ENCODE data around the gene ITGA5.
A peak's percentile ranks its signal among the peaks of the same experiment; 100 is the strongest.

Gene ITGA5

DNA sequence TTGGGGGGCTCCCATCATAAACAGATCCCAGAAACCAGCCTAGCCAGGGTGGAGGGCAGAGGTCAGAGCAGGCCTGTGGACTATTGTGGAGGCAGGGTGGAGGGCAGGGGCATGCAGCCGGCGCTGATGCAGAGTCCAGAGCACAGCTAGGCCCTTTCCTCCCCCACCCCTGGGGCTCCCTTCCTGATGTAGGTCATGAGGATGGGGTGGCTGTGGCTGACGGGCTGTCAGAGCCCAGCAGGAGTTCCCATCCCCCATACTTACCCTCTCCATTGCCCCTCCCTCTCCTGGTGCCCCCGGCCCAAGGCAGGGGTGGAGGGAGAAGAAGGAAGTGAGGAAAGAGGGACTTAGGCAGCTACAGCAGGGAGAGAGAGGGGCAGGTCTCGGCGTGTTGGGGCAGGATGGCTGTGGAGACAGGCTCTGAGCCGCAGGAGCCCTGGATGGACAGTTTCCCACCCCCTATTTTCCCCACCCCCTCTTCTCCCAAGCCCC lies 28.8 kb downstream of the ITGA5 start:
- DNase-seq (ENCODE audit: low read depth in 1 of 2, low spot score in 1 of 2) = no peak

DNA sequence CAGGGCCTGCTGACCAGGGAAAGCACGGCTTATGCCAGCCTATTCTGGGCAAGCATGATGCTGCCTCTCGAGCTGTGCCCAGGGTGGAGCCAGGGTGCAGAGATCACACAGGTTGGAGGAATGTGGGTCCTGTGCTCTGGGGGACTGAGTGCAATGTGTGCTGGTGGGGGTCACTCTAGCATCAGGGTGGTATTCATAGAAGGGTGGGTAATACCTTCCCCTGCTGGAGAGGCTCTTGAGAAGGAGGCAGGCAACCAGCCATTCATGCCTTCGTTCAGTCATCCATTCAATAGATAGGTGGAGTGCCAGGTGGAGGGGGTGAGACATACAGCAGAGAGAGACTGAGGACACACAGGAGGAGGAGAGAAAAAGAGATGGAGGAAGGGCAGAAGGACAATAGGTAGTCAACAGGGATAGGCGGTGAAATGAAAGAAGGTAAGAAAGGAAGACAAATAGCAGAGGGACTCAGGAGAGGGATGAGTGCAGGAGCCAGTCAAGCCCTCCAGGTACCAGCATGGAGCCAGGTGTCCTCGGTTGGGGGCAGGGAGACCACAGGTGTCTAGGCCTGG lies 29.4 kb downstream of the ITGA5 start:
- no peak for DNase-seq (ENCODE audit: low read depth in 1 of 2, low spot score in 1 of 2)

DNA sequence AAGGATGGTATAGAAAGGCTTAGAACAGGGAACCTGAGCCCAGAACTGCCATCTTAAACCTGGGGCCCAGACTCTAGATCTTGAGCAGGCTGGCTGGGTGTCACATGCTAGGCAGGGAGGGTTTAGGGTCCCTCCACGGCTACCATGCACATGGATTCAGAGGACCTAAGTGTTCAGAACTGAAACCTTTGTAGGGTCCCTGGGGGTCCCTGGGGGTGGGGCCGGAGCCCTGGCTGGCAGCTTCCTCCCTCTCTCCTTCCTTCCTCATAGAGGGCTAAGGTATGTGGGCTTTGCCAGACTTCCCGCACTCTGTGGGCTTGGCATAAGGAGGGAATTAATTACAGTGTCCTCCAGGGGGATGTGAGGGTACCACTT lies 29.9 kb downstream of the ITGA5 start:
- no peak for DNase-seq (ENCODE audit: low read depth in 1 of 2, low spot score in 1 of 2)

DNA sequence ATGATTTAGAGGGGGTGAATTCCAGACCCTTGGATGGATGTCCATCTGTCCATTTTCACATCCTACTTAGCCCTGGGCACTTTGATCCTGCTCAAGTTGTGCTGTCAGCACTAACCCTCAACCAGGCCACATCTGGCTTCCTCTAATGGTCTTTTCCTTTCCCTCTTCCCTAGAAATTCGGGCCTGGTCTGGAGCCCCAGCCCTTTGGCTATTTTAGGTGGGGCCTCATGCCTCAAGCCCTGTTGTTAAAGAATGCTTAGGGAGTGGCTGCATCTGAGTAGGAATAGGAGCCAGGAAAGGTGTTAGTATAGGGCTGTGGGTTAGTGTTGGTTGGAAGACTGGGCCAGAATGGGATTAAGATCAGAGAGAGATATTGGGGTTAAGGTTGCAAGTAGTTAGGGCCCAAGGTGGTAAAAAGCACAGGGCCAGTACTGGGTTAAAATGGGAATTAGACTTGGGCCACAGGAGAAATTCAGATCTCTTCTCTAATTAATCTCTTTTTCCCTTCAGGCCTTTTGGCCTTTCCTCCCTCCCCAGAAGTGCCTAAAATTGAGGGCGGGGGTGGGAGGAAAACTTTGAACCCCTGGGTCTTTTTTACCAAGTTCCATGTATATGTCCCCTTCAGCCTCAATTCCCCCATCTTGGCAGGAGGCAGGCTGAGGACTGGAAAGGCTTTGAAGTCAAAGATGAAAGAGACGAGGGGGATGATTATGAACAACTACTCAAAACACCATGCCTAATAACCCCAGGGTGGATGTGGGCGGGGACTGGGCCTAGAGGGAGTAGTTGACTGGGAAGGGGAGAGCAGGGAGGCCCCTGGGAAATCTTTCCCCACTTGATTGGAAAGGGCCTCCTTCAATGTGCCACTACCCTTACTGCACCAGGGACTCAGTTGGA lies 30.6 kb downstream of the ITGA5 start:
- DNase-seq (ENCODE audit: low read depth in 1 of 2, low spot score in 1 of 2) = no peak

DNA sequence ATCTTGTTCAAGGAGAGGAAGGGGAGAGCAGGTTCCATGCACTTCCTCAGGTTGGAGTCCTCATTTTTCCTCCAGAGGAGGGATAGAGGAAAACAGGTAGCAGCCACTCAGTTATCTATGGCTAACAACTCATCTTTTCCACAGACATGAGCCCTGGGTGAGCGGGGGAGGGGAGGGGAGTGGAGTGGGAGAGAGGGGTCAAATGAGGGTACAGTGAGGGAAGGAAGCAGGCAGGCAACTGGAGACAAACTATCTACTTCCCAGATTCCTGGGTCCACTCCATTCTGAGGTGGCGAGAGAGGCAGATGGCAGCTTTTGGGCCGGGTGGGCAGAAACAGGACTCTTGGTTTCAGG lies 32.0 kb downstream of the ITGA5 start:
- DNase-seq (ENCODE audit: low read depth in 1 of 2, low spot score in 1 of 2) = no peak

DNA sequence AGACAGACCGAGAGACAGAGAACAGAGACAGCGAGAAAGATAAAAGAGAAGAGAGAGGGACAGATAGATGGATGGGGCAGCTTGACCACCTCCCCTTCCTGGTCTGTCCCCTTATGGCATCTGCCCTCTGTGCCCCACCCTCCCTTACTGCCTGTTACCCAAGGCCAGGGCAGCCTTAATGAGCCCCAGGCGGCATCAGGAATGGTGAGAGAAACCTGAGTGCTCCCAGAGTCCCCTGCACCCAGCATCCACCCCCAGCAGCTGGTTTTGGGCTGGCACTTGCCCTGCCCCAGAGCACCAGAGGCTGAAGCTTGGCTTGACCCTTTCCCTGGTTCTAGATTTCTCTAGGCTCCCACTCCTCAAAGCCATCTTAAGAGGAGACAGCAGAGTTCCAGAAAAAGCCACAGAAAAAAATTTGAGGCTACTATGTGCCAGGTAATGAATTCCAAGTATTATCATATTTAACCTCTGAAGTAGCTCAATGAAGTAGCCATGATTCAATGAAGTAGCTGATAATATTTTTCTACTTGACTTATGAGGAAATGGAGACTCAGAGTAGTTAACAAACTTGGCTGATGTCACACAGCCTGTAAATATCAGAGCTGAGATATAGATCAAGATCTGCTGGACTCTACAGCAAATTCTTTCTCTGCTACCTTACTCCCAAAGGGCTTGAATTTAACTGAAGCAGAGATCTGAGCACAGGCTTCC lies 32.5 kb downstream of the ITGA5 start:
- no peak for DNase-seq (ENCODE audit: low read depth in 1 of 2, low spot score in 1 of 2)

DNA sequence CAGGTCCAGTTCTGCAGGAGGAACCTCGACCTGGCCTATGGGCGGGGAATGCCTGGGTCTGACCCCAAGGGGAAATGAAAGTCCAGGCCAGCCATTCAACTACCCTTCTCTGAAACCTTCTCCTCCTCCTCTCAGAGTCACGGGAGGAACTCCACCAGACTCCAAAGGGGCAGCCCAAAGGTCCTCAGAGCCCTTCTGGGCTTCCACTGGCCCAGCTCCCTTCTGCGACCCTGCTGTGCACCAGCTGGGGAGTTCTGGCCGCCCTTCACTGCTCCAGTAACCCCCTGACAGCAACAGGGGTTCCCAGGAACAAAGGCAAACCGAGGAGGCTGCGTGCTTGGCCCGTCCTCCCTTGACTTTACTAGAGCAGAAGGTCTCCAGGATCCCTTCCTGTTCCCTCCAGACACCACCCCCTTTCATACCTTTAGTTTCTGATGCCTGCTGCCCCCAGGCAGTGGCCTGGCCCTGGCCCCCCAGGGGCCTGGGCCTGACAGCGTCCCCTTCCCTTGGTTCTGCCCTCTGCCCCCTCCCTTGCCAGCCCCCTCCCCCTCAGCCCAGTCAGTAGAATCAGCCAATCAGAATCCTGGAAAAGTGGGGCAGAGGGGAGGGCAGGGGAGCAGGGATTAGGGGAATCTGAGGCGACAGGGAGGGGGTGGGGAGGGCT lies 33.7 kb downstream of the ITGA5 start:
- DNase-seq (ENCODE audit: low read depth in 1 of 2, low spot score in 1 of 2) = no peak

DNA sequence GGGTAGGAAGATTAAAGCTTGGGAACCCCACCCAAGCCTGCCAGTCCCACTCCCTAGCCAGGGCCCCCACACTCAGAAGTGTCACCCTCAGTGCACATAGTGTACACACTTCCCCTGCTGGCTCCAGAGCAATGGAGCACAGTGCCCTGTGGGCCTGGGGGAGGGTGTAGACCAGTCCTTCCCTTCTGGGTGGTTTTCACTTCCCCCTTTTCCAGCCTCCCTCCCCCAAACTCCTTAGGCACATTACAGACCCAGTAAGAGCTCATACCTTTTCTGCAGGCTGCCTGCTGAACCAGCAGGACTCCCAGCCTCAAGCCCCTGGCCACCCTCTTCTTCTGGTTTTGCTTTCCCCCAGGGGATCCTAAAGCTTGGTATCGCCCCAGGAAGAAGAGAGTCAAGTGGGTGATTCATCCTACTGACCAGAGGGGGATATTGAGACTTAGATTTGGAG lies 34.5 kb downstream of the ITGA5 start, which contains the start of gene ZNF385A:
Gene ZNF385A (minus strand): TSS at position 143 of the 451 bp plus-strand sequence. CDS start 219 bp downstream, outside the sequence.
- DNase-seq (ENCODE audit: low read depth in 1 of 2, low spot score in 1 of 2) = no peak

DNA sequence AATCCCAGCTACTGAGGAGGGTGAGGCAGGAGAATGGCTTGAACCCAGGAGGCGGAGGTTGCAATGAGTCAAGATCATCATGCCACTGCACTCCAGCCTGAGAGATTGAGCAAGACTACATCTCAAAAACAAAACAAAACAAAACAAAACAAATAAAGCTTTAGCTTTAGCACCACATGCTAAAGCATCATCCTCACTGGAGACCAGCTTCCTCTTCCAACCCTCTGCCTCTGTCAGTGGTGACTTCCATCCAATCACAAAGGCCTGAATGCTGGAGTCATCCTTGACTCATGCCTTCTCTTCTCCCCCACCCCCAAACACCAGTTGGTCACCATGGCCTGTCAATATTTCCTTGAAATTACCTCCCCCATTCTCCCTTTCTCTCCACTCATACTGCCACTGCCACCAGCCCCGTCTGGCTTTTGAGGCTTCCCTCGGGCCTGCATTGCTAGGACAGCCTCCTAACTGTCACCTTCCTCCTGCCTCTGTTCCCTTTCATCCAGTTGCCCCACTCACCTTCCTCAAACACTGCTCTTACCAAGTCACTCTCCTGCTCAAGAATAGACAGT lies 35.9 kb downstream of the ITGA5 start:
- DNase-seq (ENCODE audit: low read depth in 1 of 2, low spot score in 1 of 2) = no peak

DNA sequence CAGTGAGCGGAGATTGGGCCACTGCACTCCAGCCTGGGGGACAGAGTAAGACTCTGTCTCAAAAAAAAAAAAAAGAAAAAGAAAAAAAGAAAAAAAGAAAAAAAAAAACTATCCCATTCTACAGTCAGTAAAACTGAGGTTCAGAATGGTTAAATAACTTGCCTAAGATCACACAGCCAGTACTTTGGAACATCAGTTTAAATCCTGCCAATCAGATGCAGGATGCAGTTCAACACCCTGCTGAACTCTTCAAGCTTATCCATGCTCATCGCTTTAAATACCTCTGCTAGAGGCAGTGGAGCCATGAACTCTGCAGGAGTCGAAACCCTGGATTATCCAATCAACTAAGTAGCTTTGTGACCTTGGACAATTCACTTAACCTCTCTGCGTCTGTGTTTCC lies 37.9 kb downstream of the ITGA5 start:
- DNase-seq (ENCODE audit: low read depth in 1 of 2, low spot score in 1 of 2) = no peak

DNA sequence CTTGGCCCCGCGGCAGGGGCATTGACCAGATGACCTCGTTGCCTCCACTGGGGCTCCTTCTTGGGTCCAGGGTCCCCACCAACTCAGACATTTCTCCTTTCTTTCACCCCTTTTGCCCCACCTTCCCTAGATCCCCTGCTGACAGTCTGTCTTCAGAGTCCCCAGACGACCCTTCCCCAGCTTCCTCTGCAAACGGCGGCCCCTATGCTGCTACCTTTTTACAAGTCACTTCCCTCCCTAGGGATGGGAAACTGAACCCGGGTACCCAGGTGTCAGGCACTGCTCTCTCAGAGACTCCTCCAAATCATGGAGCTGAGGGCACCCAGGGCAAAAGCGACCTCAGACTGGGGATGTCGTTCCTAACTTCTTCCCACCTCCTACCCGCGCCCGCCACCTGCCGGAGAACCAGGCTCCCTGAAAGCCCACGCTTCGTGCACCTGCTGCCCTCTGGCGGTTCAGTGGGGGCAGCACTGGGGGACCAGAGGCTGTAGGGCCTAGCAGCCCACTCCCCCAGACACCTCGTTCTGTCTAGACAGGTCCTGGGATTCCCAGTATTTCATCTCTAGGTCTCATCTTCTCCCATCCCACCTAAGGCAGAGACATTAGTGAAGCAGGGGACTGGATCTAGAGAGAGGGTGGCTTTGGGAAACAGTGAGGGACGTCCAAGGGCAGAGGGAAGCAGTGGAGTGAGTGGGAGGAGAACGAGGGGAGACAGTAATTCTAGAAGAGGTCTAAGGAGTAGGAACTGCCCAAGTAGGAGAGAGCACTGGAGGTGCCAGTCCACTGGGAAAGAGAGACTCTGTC lies 39.5 kb downstream of the ITGA5 start:
- DNase-seq (ENCODE audit: low read depth in 1 of 2, low spot score in 1 of 2) = peak; percentile 80 to 81

DNA sequence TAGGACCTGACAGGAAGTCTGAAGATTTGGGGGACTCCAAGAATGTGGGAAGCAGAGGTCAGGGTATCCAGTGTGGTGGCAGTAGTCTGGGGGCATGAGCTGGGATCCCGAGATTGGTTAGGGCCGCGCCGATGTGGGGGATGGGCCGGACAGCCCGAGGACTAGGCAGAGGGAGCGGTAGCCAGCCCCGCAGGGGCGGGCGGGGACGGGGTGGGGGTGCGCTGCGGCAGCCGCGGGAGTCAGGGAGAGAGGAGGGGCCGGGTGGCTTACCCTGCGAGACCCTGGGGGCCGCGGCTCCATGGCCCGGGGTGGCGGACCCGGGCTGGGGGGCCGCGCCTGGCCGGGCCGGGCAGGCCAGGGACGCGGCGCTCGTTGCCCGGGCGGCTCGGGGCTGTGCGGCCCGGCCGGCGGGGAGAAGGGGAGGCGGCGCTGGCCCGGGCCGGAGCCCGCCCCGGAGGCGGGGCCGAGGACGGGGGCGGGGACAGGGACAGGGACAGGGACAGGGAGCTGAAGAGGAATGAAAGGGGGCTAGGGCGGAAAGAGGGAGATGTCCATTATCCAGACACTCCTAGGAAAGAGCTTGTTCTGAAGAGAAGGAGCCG lies 40.2 kb downstream of the ITGA5 start:
- no peak for DNase-seq (ENCODE audit: low read depth in 1 of 2, low spot score in 1 of 2)

DNA sequence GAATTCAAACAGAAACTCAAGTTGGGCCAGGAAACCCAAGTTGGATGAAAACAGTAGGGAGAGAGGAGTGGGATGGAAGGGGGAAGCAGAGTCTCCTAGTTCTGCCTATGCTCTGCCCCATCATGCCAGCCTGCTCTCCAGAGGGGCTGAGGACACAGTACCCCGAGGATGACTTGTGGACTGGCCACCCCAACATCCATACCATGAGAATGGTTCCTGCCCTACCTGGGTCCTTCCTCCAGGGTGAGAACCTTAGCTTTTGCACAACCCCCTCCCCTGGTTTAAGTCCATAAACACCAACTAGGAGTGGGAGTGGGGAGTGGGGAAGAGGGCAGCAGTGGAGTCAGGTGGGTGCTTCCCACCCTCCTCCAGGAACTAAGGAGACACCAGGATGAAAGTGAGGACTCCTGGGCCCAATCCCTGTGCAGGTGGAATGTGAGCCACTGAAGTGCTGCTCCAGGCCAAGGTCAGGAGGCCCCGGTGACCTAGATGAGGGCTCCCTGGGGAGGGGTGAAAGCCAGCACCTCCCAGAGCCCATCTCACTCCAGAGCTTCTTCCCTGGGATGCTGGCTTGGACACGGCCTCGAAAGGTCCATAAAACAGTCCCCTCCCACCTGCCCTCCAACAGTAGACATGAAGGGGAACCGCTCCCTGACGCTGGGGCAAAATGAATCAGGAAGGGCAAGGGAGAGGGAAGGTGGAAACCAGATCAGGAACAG lies 41.1 kb downstream of the ITGA5 start:
- no peak for DNase-seq (ENCODE audit: low read depth in 1 of 2, low spot score in 1 of 2)

DNA sequence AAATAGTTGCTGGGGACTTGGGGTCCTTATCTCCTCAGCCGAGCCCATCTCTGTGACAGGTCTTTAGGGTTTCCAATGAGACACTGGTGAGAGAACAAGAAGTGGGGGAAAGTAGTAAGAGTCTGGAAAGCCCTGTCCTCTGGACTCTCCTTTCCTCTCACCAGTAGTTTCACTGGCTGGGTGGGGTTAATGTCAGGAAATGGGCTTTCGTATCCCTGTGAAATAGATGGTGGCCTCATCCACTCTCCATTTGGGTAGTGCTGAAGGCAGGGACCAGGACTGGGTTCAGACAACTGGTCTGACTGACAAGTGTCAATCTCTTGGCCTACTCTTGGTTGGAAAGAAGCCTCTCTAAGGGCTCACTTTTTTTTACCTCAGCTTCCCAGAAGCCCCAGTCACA lies 42.1 kb downstream of the ITGA5 start:
- no peak for DNase-seq (ENCODE audit: low read depth in 1 of 2, low spot score in 1 of 2)

DNA sequence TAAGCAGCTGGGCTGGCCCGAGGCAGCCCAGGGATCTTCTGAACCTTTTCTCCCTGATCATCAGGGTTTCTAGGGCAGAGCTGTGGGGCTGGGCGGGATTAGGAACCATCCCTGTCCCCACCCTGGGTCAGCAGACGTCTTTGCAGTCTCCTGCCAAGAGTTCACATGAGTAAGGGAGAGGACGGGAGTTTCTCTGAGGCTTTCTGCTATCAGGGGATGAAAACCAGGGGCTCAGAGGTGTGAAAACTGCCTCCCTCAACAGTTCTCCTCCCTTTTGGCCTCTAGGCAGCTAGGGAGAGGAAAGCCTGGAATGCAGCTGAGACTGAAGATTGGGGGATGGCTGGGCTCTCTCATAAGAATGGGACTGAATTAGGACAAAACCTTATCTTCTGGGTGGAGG lies 42.5 kb downstream of the ITGA5 start:
- DNase-seq (ENCODE audit: low read depth in 1 of 2, low spot score in 1 of 2) = no peak

DNA sequence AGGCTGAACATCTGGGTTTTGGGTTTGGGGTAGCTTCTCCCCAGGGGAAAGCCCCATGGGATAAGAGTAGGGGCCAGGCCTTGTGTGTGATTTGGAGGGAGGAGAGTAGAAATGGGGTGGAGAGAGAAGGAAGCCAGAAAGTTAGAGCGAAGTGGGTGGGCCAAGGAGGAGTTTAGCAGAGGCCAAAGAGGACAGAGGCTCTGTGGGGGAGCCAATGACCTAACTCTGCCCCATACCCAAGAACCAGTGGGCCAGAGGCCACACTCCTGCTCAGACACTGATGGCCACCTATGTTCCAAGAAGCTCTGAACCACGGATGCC lies 43.8 kb downstream of the ITGA5 start:
- no peak for DNase-seq (ENCODE audit: low read depth in 1 of 2, low spot score in 1 of 2)

DNA sequence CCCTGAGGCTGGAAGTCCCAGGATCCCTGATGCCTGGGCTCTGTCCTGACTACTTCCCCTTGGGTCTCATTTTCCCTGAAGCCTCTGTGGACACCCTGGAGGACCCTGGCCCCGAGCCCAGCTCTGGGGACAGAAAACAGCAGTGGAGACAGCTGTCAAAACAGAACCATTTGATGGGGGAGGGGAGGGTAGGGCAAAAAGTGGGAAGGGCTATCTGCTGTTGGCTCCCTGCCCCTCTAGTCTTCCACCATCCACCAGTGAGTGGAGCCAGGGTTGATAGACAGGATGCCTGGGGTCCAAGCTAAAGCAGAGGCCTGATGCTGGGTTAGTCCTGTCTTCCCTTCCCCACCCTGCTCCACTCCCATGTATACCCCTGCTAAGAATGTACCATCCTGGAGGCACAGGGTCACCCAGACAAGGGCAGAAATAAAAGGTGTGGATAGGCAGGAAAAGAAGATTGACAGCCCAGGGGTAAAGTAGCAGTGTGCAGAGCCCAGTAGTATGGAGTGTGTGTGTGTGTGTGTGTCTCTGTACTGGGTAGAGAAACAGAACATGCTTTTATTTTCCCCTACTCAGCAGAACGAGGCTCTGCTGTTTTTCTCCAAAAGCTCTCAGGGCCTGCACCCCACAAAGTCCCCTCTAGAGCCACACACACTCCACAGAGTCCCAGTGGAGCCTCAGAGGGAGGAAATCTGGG lies 44.4 kb downstream of the ITGA5 start:
- DNase-seq (ENCODE audit: low read depth in 1 of 2, low spot score in 1 of 2) = no peak

DNA sequence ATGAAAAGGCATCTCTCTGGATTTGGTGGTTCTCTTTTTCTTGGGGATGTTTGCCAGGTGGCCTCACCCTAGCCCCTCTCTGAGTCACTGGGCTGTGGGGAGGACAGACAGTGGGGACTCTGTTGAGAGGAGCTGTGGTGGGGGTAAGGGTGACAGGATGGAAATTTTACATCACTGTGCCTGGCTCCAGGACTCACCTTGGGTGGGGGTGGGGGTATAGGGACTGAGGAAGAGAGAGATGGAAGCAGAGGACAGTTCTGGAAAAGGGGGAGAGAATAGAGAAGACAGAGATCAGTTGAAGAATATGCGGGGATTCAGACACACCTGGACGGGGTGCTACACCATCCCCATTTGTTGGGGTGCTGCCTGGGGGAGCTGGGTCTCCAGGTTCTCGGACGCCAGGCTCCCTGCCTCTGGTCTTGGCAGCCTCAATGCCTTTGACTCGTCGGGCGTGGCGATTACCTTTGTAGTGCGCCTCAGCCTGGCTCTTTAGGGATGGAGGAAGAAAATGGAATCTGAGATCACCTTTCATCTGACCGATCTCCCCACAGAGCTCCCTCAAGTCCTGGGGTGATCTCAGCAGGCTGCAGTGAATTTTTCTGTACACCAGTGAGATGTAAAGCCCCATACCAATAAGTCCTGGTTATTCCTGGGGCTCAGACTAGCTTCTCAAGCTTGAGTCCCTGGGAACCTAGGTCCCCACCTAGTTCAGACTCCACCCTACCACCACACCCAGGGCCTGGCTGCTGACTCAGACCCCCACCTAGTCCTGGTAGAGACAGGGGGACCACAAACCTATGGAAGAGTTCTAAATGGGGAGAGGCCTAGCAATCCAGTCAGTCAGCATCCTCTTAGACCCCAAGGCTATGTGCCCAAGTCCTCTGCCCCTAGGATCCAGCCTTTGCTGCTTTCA lies 45.2 kb downstream of the ITGA5 start:
- no peak for DNase-seq (ENCODE audit: low read depth in 1 of 2, low spot score in 1 of 2)

Data from activated T-helper 1 cell treated with anti-CD3 and anti-CD28 coated beads, Interleukin-2, amount 50 U/mL, for 16 hours (primary cell).